ENCODE data around the gene OCA2. TPM values are rescaled to one million over a fixed set of nuclear protein-coding genes. Genes with fewer than 3 reads are reported as not detected.

The OCA2 gene
- total and polyA plus RNA-seq, 4 donors: 0.49 to 23.0 (median 2.3) TPM

- 73 to 81% methylated on average over 16 of the region's 16 CpGs for WGBS, 2 donors
- ATAC-seq (ENCODE audit: insufficient read depth, low FRiP score): no peak
- no peak for TF ChIP-seq CTCF (IDR thresholded peaks at IDR 0.05; ENCODE audit: control extremely low read depth, extremely low read depth)
Observed at GRCh38 chr15:27990521-27991515, 108.3 kb downstream of the OCA2 start.

GRCh38 chr15:27989838-27990237 lies 109.3 kb downstream of the OCA2 start:
- no peak overlapping the region for H3K4me3 ChIP-seq
- peaks cover 0 to 3% (median 0%) of the 10 kb centered on the region in 4 donors for H3K9me3 ChIP-seq (ENCODE audit: control insufficient read depth in 4 of 4, insufficient read depth in 3 of 4, low read length in 3 of 4)
- TF ChIP-seq CTCF (IDR thresholded peaks at IDR 0.05; ENCODE audit: control extremely low read depth, extremely low read depth): no peak
- peaks cover 0 to 14% (median 0%) of the 10 kb centered on the region in 5 donors for H3K4me1 ChIP-seq (ENCODE audit: control insufficient read depth in 5 of 5, insufficient read depth in 5 of 5, low read length in 5 of 5)
- WGBS, 2 donors: 84 to 94% methylated on average over 4 of the region's 4 CpGs
- H3K9ac ChIP-seq (ENCODE audit: insufficient read depth in 1 of 2, low read length in 2 of 2): no peak overlapping the region
- H3K27ac ChIP-seq (ENCODE audit: low read depth in 1 of 2, low read length in 1 of 2): no peak overlapping the region
- no peaks in the 10 kb centered on the region for H3K36me3 ChIP-seq (ENCODE audit: control insufficient read depth in 4 of 4, insufficient read depth in 4 of 4, low read length in 4 of 4)
- DNase-seq (no peak), ATAC-seq (ENCODE audit: insufficient read depth, low FRiP score) (no peak)
- no peaks in the 10 kb centered on the region for H3K27me3 ChIP-seq (ENCODE audit: control insufficient read depth in 3 of 3, insufficient read depth in 3 of 3, low read length in 2 of 3)

More at GRCh38 chr15:27990521-27991515, 108.3 kb downstream of the OCA2 start:
- peak in 2 of 3 donors; percentile 58 to 67 for DNase-seq
- H3K27me3 ChIP-seq (ENCODE audit: control insufficient read depth in 3 of 3, insufficient read depth in 3 of 3, low read length in 2 of 3): no peaks in the 10 kb centered on the region
- H3K27ac ChIP-seq (ENCODE audit: low read depth in 1 of 2, low read length in 1 of 2): no peak overlapping the region
- H3K36me3 ChIP-seq (ENCODE audit: control insufficient read depth in 4 of 4, insufficient read depth in 4 of 4, low read length in 4 of 4): no peaks in the 10 kb centered on the region
- peaks cover 0 to 3% (median 0%) of the 10 kb centered on the region in 4 donors for H3K9me3 ChIP-seq (ENCODE audit: control insufficient read depth in 4 of 4, insufficient read depth in 3 of 4, low read length in 3 of 4)
- peaks cover 0 to 14% (median 0%) of the 10 kb centered on the region in 5 donors for H3K4me1 ChIP-seq (ENCODE audit: control insufficient read depth in 5 of 5, insufficient read depth in 5 of 5, low read length in 5 of 5)
- no peak overlapping the region for H3K9ac ChIP-seq (ENCODE audit: insufficient read depth in 1 of 2, low read length in 2 of 2)
- H3K4me3 ChIP-seq: no peak overlapping the region

GRCh38 chr15:27989427-27989826 lies 109.7 kb downstream of the OCA2 start:
- no peak overlapping the region for H3K27ac ChIP-seq (ENCODE audit: low read depth in 1 of 2, low read length in 1 of 2)
- no peak for DNase-seq
- TF ChIP-seq CTCF (IDR thresholded peaks at IDR 0.05; ENCODE audit: control extremely low read depth, extremely low read depth): no peak

More at GRCh38 chr15:27989427-27989826, 109.7 kb downstream of the OCA2 start:
- WGBS, 2 donors: 91 to 96% methylated on average over 13 of the region's 13 CpGs
- no peak overlapping the region for H3K9ac ChIP-seq (ENCODE audit: insufficient read depth in 1 of 2, low read length in 2 of 2)
- no peak overlapping the region for H3K4me3 ChIP-seq
- no peak for ATAC-seq (ENCODE audit: insufficient read depth, low FRiP score)
- peaks cover 0 to 13% (median 0%) of the 10 kb centered on the region in 5 donors for H3K4me1 ChIP-seq (ENCODE audit: control insufficient read depth in 5 of 5, insufficient read depth in 5 of 5, low read length in 5 of 5)
- peaks cover 0 to 2% (median 0%) of the 10 kb centered on the region in 4 donors for H3K9me3 ChIP-seq (ENCODE audit: control insufficient read depth in 4 of 4, insufficient read depth in 3 of 4, low read length in 3 of 4)
- H3K36me3 ChIP-seq (ENCODE audit: control insufficient read depth in 4 of 4, insufficient read depth in 4 of 4, low read length in 4 of 4): no peaks in the 10 kb centered on the region
- no peaks in the 10 kb centered on the region for H3K27me3 ChIP-seq (ENCODE audit: control insufficient read depth in 3 of 3, insufficient read depth in 3 of 3, low read length in 2 of 3)

All from lung (tissue), 12 donors.